Natural killer cell (primary cell): ENCODE results near the gene MAN1A2. TPM values are rescaled to one million over a fixed set of nuclear protein-coding genes. Genes with fewer than 3 reads are reported as not detected.

Experiments
- ATAC-seq, 3 donors: fragments of 150-1000 bp in 2 of 3; fragments of 200-7000 bp in 1 of 3; cut with Tn5 transposase; 1 replicate in 1 of 3; 2 replicates in 2 of 3; pipeline ENCODE4 v1.10.0; 2021; ENCODE audit warnings: mild to moderate bottlenecking in 2 of 3, moderate library complexity in 2 of 3
- DNase-seq, 2 donors: peaks; one replicate each; pipeline versions ENCODE4 v3.0.0 to v3.0.0-alpha.2; 2013 to 2021; ENCODE audit warnings: mixed read lengths in 1 of 2
- H3K27ac ChIP-seq: one replicate; pipeline ENCODE4 v1.5.1; 2013; ENCODE audit warnings: mild to moderate bottlenecking, low read length
- H3K27me3 ChIP-seq: one replicate; pipeline ENCODE4 v1.6.1; 2013; ENCODE audit warnings: low read length; ENCODE audit not compliant: control insufficient read depth, insufficient read depth
- H3K36me3 ChIP-seq: one replicate; pipeline ENCODE4 v1.6.1; 2013; ENCODE audit warnings: low read length; ENCODE audit not compliant: control insufficient read depth, insufficient read depth
- H3K4me1 ChIP-seq: one replicate; pipeline ENCODE4 v1.6.1; 2013; ENCODE audit warnings: low read length; ENCODE audit not compliant: control insufficient read depth, insufficient read depth
- H3K4me3 ChIP-seq: one replicate; pipeline ENCODE4 v1.5.1; 2013; ENCODE audit warnings: low read length
- H3K9me3 ChIP-seq: one replicate; pipeline ENCODE4 v1.6.1; 2013; ENCODE audit warnings: low read length; ENCODE audit not compliant: control insufficient read depth, insufficient read depth
- H3K27ac Mint-ChIP-seq, 2 donors: one replicate each; pipeline ENCODE4 v1.8.0; 2022; ENCODE audit warnings: mild to moderate bottlenecking in 2 of 2, mixed read lengths in 2 of 2, moderate library complexity in 1 of 2
- H3K27me3 Mint-ChIP-seq, 2 donors: one replicate each; pipeline ENCODE4 v1.8.0; 2022; ENCODE audit warnings: low read depth in 2 of 2, mixed read lengths in 2 of 2
- H3K36me3 Mint-ChIP-seq: one replicate; pipeline ENCODE4 v1.8.0; 2022; ENCODE audit warnings: mixed read lengths
- H3K4me1 Mint-ChIP-seq, 2 donors: one replicate each; pipeline ENCODE4 v1.8.0; 2022; ENCODE audit warnings: mixed read lengths in 2 of 2
- H3K4me3 Mint-ChIP-seq: one replicate; pipeline ENCODE4 v1.8.0; 2022; ENCODE audit warnings: mild to moderate bottlenecking, moderate library complexity, mixed read lengths
- H3K9me3 Mint-ChIP-seq, 2 donors: one replicate each; pipeline ENCODE4 v1.8.0; 2022; ENCODE audit warnings: mixed read lengths in 2 of 2
- WGBS: methylation state at CpG from one replicate; pipeline ENCODE4 v1.1.7; 2013; ENCODE audit warnings: missing lambda C conversion rate; ENCODE audit not compliant: insufficient coverage; 5-methylcytosine and 5-hydroxymethylcytosine counted together
- intact Hi-C: fragments of 100-400 bp; cut with micrococcal nuclease; formaldehyde crosslinking; loops from one replicate; pipeline ENCODE4 v1.14.2; 2022
- total RNA-seq, 4 donors: library from RNA; stranded (reverse); fragments of 120-200 nt in 1 of 4; gene quantifications; one replicate each; pipeline versions ENCODE4 v1.2.3 to v1.2.4, GENCODE V29; 2013 to 2022
- TF ChIP-seq, protein P1 (sequence below): fragments of 200-600 bp; IDR thresholded peaks from one replicate; pipeline ENCODE4 v1.8.0; 2022; ENCODE audit warnings: antibody characterized with exemption

The MAN1A2 gene
- total RNA-seq, 3 donors from 2014 or later (not counting 1 experiment from before 2014, with no cell fraction given), result 75.5 to 90.0 (median 87.1) TPM

DNA sequence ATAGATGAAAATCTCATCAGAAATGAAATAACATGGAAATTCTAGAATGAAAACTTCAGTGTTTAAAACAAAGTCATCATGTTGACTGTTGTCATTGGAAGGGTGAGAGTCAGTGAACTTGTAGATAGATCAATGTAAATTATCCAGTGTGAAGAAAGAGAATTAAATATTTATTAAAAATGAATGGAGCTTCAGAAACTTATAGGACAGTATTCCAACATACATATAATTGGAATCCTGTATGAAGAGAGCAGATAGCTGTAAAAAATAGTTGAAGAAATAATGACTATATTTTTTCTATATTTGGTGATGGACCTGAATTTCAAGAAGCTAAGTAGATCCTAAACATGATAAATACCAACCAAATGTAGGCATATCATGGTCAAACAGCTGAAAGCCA lies 60.0 kb downstream of the MAN1A2 start:
- H3K4me1 ChIP-seq, result no peaks in the 10 kb centered on the region
- TF ChIP-seq, protein P1, sequence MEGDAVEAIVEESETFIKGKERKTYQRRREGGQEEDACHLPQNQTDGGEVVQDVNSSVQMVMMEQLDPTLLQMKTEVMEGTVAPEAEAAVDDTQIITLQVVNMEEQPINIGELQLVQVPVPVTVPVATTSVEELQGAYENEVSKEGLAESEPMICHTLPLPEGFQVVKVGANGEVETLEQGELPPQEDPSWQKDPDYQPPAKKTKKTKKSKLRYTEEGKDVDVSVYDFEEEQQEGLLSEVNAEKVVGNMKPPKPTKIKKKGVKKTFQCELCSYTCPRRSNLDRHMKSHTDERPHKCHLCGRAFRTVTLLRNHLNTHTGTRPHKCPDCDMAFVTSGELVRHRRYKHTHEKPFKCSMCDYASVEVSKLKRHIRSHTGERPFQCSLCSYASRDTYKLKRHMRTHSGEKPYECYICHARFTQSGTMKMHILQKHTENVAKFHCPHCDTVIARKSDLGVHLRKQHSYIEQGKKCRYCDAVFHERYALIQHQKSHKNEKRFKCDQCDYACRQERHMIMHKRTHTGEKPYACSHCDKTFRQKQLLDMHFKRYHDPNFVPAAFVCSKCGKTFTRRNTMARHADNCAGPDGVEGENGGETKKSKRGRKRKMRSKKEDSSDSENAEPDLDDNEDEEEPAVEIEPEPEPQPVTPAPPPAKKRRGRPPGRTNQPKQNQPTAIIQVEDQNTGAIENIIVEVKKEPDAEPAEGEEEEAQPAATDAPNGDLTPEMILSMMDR, result no peak
- H3K27ac ChIP-seq, result no peak overlapping the region
- peaks cover 7 to 8% of the 10 kb centered on the region in 2 donors for H3K4me1 Mint-ChIP-seq
- no peak overlapping the region for H3K4me3 Mint-ChIP-seq
- DNase-seq (no peak), ATAC-seq (no peak)
- peaks cover 16% of the 10 kb centered on the region for H3K36me3 ChIP-seq
- intact Hi-C loops, result no loop called here
- H3K27ac Mint-ChIP-seq, result no peak overlapping the region
- peaks cover 4 to 7% of the 10 kb centered on the region in 2 donors for H3K9me3 Mint-ChIP-seq
- H3K9me3 ChIP-seq, result peaks cover 4% of the 10 kb centered on the region
- no peak overlapping the region for H3K4me3 ChIP-seq
- H3K27me3 ChIP-seq, result no peaks in the 10 kb centered on the region
- H3K27me3 Mint-ChIP-seq, result no peaks in the 10 kb centered on the region
- peaks cover 36% of the 10 kb centered on the region for H3K36me3 Mint-ChIP-seq

DNA sequence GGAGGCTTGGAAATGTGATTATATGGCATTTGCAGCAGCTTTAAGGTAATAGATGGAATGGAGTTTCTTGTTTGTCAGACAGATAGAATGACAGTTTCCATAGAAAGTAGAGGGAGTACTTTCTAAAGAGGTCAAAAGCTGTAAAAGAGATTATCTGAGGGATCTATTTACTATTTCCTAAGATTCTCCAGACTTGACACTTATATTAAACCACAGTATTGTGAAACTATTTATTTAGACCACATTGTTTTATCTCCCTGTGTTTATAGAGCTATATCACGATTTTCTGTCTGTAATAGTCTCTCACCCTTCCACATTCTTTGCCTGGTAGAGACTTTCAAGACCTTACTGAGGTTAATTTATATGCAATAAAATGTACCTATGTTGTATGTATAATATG lies 66.7 kb downstream of the MAN1A2 start:
- DNase-seq, result no peak
- Histone ChIP-seq H3K36me3 (no peaks in the 10 kb centered on the region), H3K9me3 (no peaks in the 10 kb centered on the region), H3K4me3 (no peak overlapping the region), H3K27me3 (no peaks in the 10 kb centered on the region), H3K27ac (no peak overlapping the region), H3K4me1 (no peaks in the 10 kb centered on the region)
- Mint-ChIP-seq H3K27me3 (no peaks in the 10 kb centered on the region), H3K36me3 (no peaks in the 10 kb centered on the region), H3K4me1 (peaks cover 6 to 20% of the 10 kb centered on the region in 2 donors), H3K4me3 (no peak overlapping the region), H3K9me3 (no peaks in the 10 kb centered on the region), H3K27ac (no peak overlapping the region)
- ATAC-seq, result no peak
- WGBS, result no CpG with 5 or more reads among the region's 1 CpG
- intact Hi-C loops, result no loop called here
- TF ChIP-seq, protein P1, result no peak

DNA sequence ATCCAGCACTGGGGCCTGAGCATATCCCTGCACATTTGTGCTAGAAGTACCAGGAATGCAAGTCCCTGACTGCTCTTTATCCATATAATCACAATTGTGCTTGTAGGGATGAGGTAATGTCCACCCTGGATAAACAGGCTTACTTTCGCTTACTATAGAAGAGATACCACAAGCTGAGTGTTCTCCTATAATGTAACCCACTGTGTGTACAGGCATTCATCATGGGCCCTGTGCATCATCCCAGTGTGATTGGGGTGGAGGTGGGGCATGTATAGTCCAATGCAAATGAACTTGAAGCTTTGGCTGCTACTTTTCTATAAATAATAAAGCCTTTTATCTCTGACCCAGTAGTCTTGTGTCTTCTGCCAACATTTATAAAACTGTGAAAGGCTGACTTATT lies 69.3 kb downstream of the MAN1A2 start:
- H3K4me1 Mint-ChIP-seq, result peaks cover 12 to 30% of the 10 kb centered on the region in 2 donors
- Histone ChIP-seq H3K4me1 (no peaks in the 10 kb centered on the region), H3K9me3 (no peaks in the 10 kb centered on the region), H3K4me3 (no peak overlapping the region), H3K36me3 (no peaks in the 10 kb centered on the region), H3K27ac (no peak overlapping the region), H3K27me3 (no peaks in the 10 kb centered on the region)
- ATAC-seq, result no peak
- TF ChIP-seq, protein P1, result no peak
- H3K36me3 Mint-ChIP-seq, result no peaks in the 10 kb centered on the region
- H3K27ac Mint-ChIP-seq, result peak overlapping the region in 1 of 2 donors; percentile 5
- intact Hi-C loops, result no loop called here
- no peaks in the 10 kb centered on the region for H3K9me3 Mint-ChIP-seq
- H3K4me3 Mint-ChIP-seq, result no peak overlapping the region
- H3K27me3 Mint-ChIP-seq, result no peaks in the 10 kb centered on the region
- 100% methylated on average over 1 of the region's 1 CpG for WGBS
- DNase-seq, result no peak

DNA sequence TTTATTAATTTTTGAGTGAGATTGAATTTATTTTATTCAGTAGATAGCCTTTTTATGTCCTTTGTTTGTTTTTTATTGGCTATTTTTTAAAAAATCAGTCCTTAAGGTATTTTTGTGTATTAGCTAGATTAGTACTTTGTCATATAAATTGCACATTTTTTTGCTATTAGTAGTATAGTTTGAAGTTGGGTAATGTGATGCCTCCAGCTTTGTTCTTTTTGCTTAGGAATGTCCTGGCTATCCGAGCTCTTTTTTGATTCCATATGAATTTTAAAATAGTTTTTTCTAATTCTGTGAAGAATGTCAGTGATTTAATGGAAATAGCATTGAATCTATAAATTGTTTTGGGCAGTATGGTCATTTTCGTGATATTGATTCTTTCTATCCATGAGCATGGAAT lies 80.4 kb downstream of the MAN1A2 start:
- no peaks in the 10 kb centered on the region for H3K27me3 ChIP-seq
- H3K9me3 ChIP-seq, result no peaks in the 10 kb centered on the region
- no peaks in the 10 kb centered on the region for H3K27me3 Mint-ChIP-seq
- DNase-seq, result no peak
- no peak overlapping the region for H3K27ac ChIP-seq
- 100% methylated on average over 2 of the region's 2 CpGs for whole genome bisulfite sequencing
- H3K27ac Mint-ChIP-seq, result no peak overlapping the region
- peaks cover 2 to 12% of the 10 kb centered on the region in 2 donors for H3K9me3 Mint-ChIP-seq
- no peak overlapping the region for H3K4me3 Mint-ChIP-seq
- H3K36me3 ChIP-seq, result no peaks in the 10 kb centered on the region
- peaks cover 7 to 12% of the 10 kb centered on the region in 2 donors for H3K4me1 Mint-ChIP-seq
- H3K4me3 ChIP-seq, result no peak overlapping the region
- intact Hi-C loops, result no loop called here
- no peaks in the 10 kb centered on the region for H3K4me1 ChIP-seq
- ATAC-seq, result no peak
- TF ChIP-seq, protein P1, result no peak
- peaks cover 37% of the 10 kb centered on the region for H3K36me3 Mint-ChIP-seq
